ENCODE results near the gene PCBD1.

PCBD1 gene

DNA sequence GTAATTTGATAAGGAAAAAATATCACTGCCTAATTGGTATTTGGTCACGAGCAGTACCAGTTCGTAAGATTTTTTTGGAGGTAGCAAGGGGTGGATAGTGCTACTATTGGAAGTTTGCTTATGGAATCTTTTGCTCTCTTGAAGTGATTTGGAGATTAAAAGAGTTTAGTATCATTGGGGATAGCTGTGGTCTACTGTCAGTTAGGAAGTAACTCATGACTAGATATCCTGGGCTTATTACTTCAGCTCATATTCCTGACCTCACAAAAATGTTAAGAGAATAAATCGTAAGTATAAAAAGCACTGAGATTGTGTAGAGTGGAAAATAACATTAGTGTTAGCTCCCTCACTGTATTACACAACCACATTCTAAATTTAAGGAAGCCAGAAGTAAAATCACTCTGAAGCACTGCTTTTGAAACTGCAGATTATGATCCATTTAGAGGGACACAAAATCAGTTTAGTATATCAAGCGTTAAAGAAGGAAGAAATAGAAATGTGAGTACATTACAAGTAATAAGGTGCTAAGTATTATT, 50.0 kb downstream of the PCBD1 start:
- no peak for DNase-seq

DNA sequence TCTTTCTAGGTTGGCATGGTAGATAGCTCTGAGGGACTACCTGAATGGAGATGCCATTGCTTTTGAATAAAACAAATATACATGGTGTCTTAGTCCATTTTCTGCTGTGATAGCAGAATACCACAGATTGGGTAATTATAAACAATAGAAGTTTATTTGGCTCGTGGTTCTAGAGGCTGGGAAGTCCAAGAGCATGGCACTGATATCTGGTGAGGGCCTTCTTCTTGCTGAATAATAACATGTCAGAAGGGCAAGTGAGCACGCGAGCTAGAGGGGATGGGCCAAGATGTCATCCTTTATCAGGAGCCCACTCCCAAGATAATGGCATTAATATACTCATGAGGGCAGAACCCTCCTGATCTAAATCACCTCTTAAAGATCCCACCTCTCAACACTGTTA, 50.7 kb downstream of the PCBD1 start:
- DNase-seq, result no peak

DNA sequence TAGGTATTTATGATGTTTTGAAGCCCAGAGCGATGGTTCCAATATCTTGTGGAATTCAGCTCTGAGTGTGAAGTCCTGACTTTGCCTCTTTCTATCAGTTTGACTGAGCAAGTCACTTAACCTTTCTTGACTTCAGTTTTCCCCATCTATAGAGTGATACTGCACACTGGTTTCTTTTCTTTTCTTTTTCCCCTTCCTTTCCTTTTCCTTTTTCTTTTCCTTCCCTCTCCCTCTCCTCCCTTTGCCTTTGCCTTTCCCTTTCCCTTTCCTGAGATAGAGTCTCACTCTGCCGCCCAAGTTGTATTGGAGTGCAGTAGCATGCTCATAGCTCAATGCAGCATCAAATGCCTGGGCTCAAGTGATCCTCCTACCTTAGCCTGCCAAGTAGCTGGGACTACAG, 52.0 kb downstream of the PCBD1 start:
- no peak for DNase-seq

DNA sequence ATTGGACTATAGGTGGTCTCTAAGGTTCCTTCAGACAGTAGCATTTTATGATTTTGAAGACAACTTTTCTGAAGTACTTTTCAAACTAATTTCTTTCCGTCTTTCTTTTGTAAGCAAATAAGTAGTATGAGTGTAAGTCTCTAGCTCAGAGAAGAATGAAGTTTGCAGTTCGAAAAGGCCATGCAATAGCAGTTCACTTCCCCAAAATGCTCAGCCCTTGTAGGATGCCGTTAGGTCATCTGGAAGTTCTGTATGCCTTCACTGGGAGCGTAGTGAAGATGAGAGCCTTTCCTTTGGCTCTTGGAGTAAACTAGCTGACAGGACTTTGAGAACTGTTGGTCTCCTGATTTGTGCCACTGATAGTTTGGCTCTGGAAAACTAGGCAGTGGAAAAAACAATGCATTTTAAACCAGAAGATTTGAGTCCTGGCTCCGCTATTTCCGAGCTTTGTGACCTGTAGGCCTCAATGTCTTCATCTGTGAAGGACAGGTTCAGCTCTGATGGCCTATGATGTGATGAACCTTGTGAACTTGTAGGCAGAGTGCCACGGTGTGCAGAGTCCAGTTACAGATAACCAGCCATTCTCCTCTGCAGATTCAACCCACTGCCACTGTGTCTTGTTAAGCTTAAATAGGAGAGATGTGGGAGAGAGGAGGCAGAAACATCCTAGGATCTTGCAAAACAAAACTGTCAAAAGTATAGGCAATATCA, 53.8 kb downstream of the PCBD1 start:
- no peak for DNase-seq

DNA sequence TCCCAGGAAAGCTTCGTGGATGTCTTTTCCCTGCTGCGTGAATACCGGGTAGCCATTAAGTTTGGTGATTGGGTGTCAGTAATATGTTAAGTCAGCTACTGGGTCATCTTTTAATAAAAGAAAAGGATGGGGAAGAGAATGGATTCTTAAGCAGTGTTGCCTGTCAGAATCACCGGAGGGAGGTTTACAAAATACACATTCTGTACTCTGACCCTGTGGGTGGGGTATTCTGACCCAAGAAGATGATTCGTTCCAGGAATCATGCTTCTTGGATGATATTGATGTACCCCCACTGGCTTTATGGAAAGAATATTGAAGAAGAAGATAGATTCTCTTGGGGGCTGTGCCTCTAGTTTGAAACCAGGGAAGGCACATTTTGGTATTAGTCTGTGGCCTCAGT, 54.3 kb downstream of the PCBD1 start:
- DNase-seq, result no peak

DNA sequence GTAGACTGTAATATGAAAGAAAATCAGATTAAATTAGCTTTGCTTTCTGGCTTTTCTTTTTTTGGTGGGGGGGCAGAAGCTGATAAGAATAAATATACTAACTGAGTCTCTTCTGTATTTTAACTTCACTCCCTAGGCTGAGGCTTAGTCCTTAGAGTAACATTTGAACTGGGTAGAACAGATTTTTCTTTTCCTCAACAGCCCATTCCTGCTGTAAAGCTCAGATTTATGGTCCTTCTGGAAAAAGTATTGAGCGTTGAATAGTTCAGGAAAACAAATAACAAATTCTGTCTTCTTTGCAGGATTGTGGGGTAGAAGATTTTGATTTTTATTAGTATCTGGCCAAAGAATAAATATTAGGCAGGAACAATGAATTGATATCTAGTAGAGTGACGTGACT, 54.8 kb downstream of the PCBD1 start:
- no peak for DNase-seq
